ENCODE results near the gene RNF41.

GRCh38 chr12:56237552-56237951 is 15.8 kb upstream of the RNF41 start:
- no peak for TF ChIP-seq POLR2A (IDR thresholded peaks at IDR 0.05; ENCODE audit: low read depth)
- TF ChIP-seq CTCF (IDR thresholded peaks at IDR 0.05) = no peak
